H9 (cell line): ENCODE measurements around the gene MBTPS1. TPM values are rescaled to one million over a fixed set of nuclear protein-coding genes. Genes with fewer than 3 reads are reported as not detected.

Experiments used
- DNase-seq: peaks from one replicate; pipeline ENCODE4 v3.0.0-alpha.2; 2017
- H2AFZ ChIP-seq: one replicate; pipeline ENCODE4 v1.6.1; 2013; ENCODE audit warnings: mild to moderate bottlenecking, low read length, control low read depth, moderate library complexity
- H2AK5ac ChIP-seq: 2 replicates; pipeline ENCODE4 v1.6.1; 2013; ENCODE audit warnings: low read length, control low read depth, mixed read lengths; ENCODE audit not compliant: insufficient read length
- H2BK120ac ChIP-seq: one replicate; pipeline ENCODE4 v1.6.1; 2013; ENCODE audit warnings: low read depth, mild to moderate bottlenecking, low read length, control low read depth, inconsistent platforms; ENCODE audit not compliant: poor library complexity, severe bottlenecking
- H2BK12ac ChIP-seq: 2 replicates; pipeline ENCODE4 v1.6.1; 2013; ENCODE audit warnings: low read length, control low read depth, mixed read lengths, low read depth; ENCODE audit not compliant: insufficient read length
- H2BK15ac ChIP-seq: 2 replicates; pipeline ENCODE4 v1.6.1; 2013; ENCODE audit warnings: low read depth, low read length, control low read depth
- H2BK20ac ChIP-seq: one replicate; pipeline ENCODE4 v1.6.1; 2013; ENCODE audit warnings: low read depth, mild to moderate bottlenecking, low read length, control low read depth, inconsistent platforms; ENCODE audit not compliant: poor library complexity, severe bottlenecking
- H2BK5ac ChIP-seq: 2 replicates; pipeline ENCODE4 v1.6.1; 2013; ENCODE audit warnings: low read length, control low read depth, mixed read lengths; ENCODE audit not compliant: insufficient read length
- H3K14ac ChIP-seq: 2 replicates; pipeline ENCODE4 v1.6.1; 2013; ENCODE audit warnings: low read length, control low read depth; ENCODE audit not compliant: insufficient read depth
- H3K18ac ChIP-seq: 2 replicates; pipeline ENCODE4 v1.6.1; 2013; ENCODE audit warnings: low read depth, mild to moderate bottlenecking, mixed read lengths, low read length, control low read depth; ENCODE audit not compliant: insufficient read length
- H3K23ac ChIP-seq: 2 replicates; pipeline ENCODE4 v1.6.1; 2013; ENCODE audit warnings: low read length, control low read depth, mixed read lengths, low read depth; ENCODE audit not compliant: insufficient read length
- H3K23me2 ChIP-seq: 2 replicates; pipeline ENCODE4 v1.6.1; 2013; ENCODE audit warnings: low read depth, mild to moderate bottlenecking, mixed read lengths, low read length, control low read depth; ENCODE audit not compliant: insufficient read length, poor library complexity, severe bottlenecking
- H3K27ac ChIP-seq: 2 replicates; pipeline ENCODE4 v1.5.1; 2013; ENCODE audit warnings: low read length, control low read depth, mixed read lengths, low read depth; ENCODE audit not compliant: insufficient read length
- H3K27me3 ChIP-seq: 2 replicates; pipeline ENCODE4 v1.6.1; 2013; ENCODE audit warnings: low read length, control low read depth, inconsistent platforms; ENCODE audit not compliant: insufficient read depth
- H3K4ac ChIP-seq: 2 replicates; pipeline ENCODE4 v1.6.1; 2013; ENCODE audit warnings: low read depth, mild to moderate bottlenecking, control low read depth, inconsistent platforms, low read length, moderate library complexity
- H3K4me1 ChIP-seq: 2 replicates; pipeline ENCODE4 v1.6.1; 2013; ENCODE audit warnings: low read length, control low read depth, inconsistent platforms; ENCODE audit not compliant: insufficient read depth
- H3K4me2 ChIP-seq: 2 replicates; pipeline ENCODE4 v1.6.1; 2013; ENCODE audit warnings: low read length, control low read depth, mixed read lengths; ENCODE audit not compliant: insufficient read length, insufficient read depth
- H3K56ac ChIP-seq: 2 replicates; pipeline ENCODE4 v1.6.1; 2013; ENCODE audit warnings: low read depth, mild to moderate bottlenecking, mixed read lengths, low read length, control low read depth; ENCODE audit not compliant: insufficient read length
- H3K79me1 ChIP-seq: 2 replicates; pipeline ENCODE4 v1.6.1; 2013; ENCODE audit warnings: low read depth, mild to moderate bottlenecking, moderate library complexity, low read length, control low read depth, inconsistent platforms; ENCODE audit not compliant: insufficient read depth, poor library complexity, severe bottlenecking
- H3K79me2 ChIP-seq: 2 replicates; pipeline ENCODE4 v1.6.1; 2013; ENCODE audit warnings: low read length, control low read depth, inconsistent platforms; ENCODE audit not compliant: insufficient read depth
- H3K9ac ChIP-seq: 2 replicates; pipeline ENCODE4 v1.6.1; 2013; ENCODE audit warnings: low read length, control low read depth, mixed read lengths; ENCODE audit not compliant: insufficient read length; ENCODE audit errors: extremely low read depth
- H3K9me3 ChIP-seq: one replicate; pipeline ENCODE4 v1.6.1; 2013; ENCODE audit warnings: low read depth, low read length, inconsistent platforms; ENCODE audit not compliant: control insufficient read depth
- H3T11ph ChIP-seq: one replicate; pipeline ENCODE4 v1.6.1; 2013; ENCODE audit warnings: mild to moderate bottlenecking, low read length, control low read depth, inconsistent platforms
- H4K20me1 ChIP-seq: one replicate; pipeline ENCODE4 v1.6.1; 2013; ENCODE audit not compliant: control insufficient read depth, insufficient read length, insufficient read depth
- H4K5ac ChIP-seq: 2 replicates; pipeline ENCODE4 v1.6.1; 2013; ENCODE audit warnings: low read depth, mild to moderate bottlenecking, mixed read lengths, low read length, control low read depth; ENCODE audit not compliant: insufficient read length
- H4K8ac ChIP-seq: replicated peaks from 2 replicates; pipeline ENCODE4 v1.6.1; 2013; ENCODE audit warnings: low read length, control low read depth, mixed read lengths, low read depth; ENCODE audit not compliant: insufficient read length
- H4K91ac ChIP-seq: 2 replicates; pipeline ENCODE4 v1.6.1; 2013; ENCODE audit warnings: low read depth, mild to moderate bottlenecking, moderate library complexity, mixed read lengths, low read length, control low read depth; ENCODE audit not compliant: insufficient read length
- H3K27ac Mint-ChIP-seq, 3 experiments: 2 replicates in 2 of 3; 3 replicates in 1 of 3; pipeline ENCODE4 v1.8.0; 2020 to 2021; ENCODE audit warnings: mixed read lengths in 3 of 3, mild to moderate bottlenecking in 1 of 3, moderate library complexity in 1 of 3
- H3K27me3 Mint-ChIP-seq: 2 replicates; pipeline ENCODE4 v1.8.0; 2021; ENCODE audit warnings: low read depth, mild to moderate bottlenecking, moderate library complexity, mixed read lengths
- H3K36me3 Mint-ChIP-seq, 3 experiments: 2 replicates in 2 of 3; 3 replicates in 1 of 3; pipeline ENCODE4 v1.8.0; 2020 to 2021; ENCODE audit warnings: low read depth in 3 of 3, mixed read lengths in 3 of 3; ENCODE audit not compliant: insufficient read depth in 1 of 3
- H3K4me1 Mint-ChIP-seq, 2 experiments: 2 replicates each; pipeline ENCODE4 v1.8.0; 2020; ENCODE audit warnings: mixed read lengths in 2 of 2
- H3K4me3 Mint-ChIP-seq, 2 experiments: 2 replicates in 1 of 2; 3 replicates in 1 of 2; pipeline ENCODE4 v1.8.0; 2020 to 2021; ENCODE audit warnings: mild to moderate bottlenecking in 2 of 2, mixed read lengths in 2 of 2, moderate library complexity in 1 of 2
- H3K9me3 Mint-ChIP-seq, 2 experiments: 2 replicates in 1 of 2; 3 replicates in 1 of 2; pipeline ENCODE4 v1.8.0; 2020; ENCODE audit warnings: mild to moderate bottlenecking in 2 of 2, mixed read lengths in 2 of 2, moderate library complexity in 1 of 2
- CTCF ChIP-seq: fragments of 200-600 bp; sonication (generic); conservative IDR thresholded peaks from 3 replicates; pipeline ENCODE4 v1.8.0; 2021; ENCODE audit warnings: antibody characterized with exemption, mild to moderate bottlenecking
- WGBS: extraction: QIAGEN DNeasy Blood & Tissue Kit; methylation state at CpG from one replicate; pipeline ENCODE4 v1.1.7; 2013; ENCODE audit warnings: missing lambda C conversion rate, low lambda C conversion rate, mixed read lengths; ENCODE audit not compliant: insufficient read length; ENCODE audit errors: extremely low coverage; 5-methylcytosine and 5-hydroxymethylcytosine counted together
- total RNA-seq: library from RNA; stranded (reverse); gene quantifications from 2 replicates; pipeline ENCODE4 v1.2.1, GENCODE V29; 2021

MBTPS1 gene
- total RNA-seq, 1 experiment from 2014 or later: 48.7 TPM

- Histone ChIP-seq H3K4ac (no peak overlapping the region), H2BK20ac (no peak overlapping the region), H3K4me1 (no peaks in the 10 kb centered on the region), H3K27ac (no peak overlapping the region), H3K56ac (no peak overlapping the region), H2AFZ (no peak overlapping the region), H4K20me1 (no peaks in the 10 kb centered on the region), H3K9ac (no peak overlapping the region), H3K9me3 (no peaks in the 10 kb centered on the region), H2BK120ac (no peak overlapping the region), H3K23ac (no peak overlapping the region), H2BK12ac (no peak overlapping the region), H3K23me2 (no peaks in the 10 kb centered on the region), H2BK5ac (no peak overlapping the region), H3K79me2 (no peaks in the 10 kb centered on the region), H3K18ac (no peak overlapping the region), H4K8ac (no peak overlapping the region), H3K4me2 (no peak overlapping the region), H3K79me1 (no peaks in the 10 kb centered on the region), H3T11ph (no peak overlapping the region), H2AK5ac (no peak overlapping the region), H4K5ac (no peak overlapping the region), H4K91ac (no peak overlapping the region), H3K14ac (no peak overlapping the region), H3K27me3 (no peaks in the 10 kb centered on the region), H2BK15ac (no peak overlapping the region)
- WGBS: no CpG with 5 or more reads among the region's 15 CpGs
- no peak for DNase-seq
- H3K4me3 Mint-ChIP-seq: no peak overlapping the region
- peaks cover 3 to 4% of the 10 kb centered on the region in 2 experiments for H3K9me3 Mint-ChIP-seq
- TF ChIP-seq CTCF: no peak
- H3K27ac Mint-ChIP-seq: peak overlapping the region in 1 of 3 experiments; percentile 58; a peak in 1 of 7 replicates
- peaks cover 19 to 28% of the 10 kb centered on the region in 2 experiments for H3K4me1 Mint-ChIP-seq
- peaks cover 13% of the 10 kb centered on the region for H3K27me3 Mint-ChIP-seq
- peaks cover 0 to 4% (median 1%) of the 10 kb centered on the region in 3 experiments; a peak in 2 of 7 replicates for H3K36me3 Mint-ChIP-seq
These were observed 84.1 kb downstream of the MBTPS1 start for GRCh38 chr16:84032458-84033178.
